ENCODE data around the gene C2. TPM values are rescaled to one million over a fixed set of nuclear protein-coding genes. Genes with fewer than 3 reads are reported as not detected.
A peak's percentile ranks its signal among the peaks of the same experiment; 100 is the strongest.

Gene C2
- total RNA-seq, 4 donors from 2014 or later = 2.7 to 4.9 (median 3.6) TPM

DNA sequence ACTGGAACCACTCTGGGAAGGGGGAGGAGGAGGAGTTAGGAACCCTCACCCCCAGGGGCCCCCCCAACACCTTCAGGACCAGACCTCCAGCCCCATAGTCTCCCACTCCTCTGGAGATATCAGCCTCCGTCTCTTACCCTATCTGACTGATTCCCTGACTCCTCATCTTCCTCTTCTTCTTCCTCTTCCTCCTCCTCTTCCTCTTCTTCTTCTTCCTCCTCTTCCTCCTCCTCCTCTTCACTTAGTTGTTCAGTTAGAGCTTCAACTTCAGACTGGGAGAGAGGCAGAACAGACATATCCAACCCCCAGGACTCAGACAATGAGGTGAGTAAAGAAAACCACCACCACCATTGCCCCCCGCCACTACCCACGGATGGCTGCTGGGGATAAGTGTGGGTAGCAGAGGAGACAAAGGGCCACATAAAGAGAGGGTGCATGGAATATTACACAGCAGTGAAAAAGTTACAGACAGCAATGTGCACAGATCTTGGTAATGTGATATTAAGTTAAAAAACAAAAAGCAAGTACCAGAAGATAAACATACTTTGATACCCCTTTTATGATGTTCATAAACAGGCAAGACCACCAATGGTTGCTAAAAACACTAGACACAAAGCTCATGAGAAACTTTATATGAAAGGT, 38.1 kb upstream of the C2 start:
- no peak for TF ChIP-seq POLR2A (IDR thresholded peaks at IDR 0.05)
- no peak for TF ChIP-seq CTCF (IDR thresholded peaks at IDR 0.05 in 4 of 5, conservative IDR thresholded peaks at IDR 0.05 in 1 of 5)
- intact Hi-C loops (cut with DNase I; ENCODE audit: low total_unique reads) = no loop called here
- H3K4me3 ChIP-seq = no peak overlapping the region
- in situ Hi-C loops (cut with MboI; ENCODE audit: low sequenced_read_pairs in 4 of 4) = no loop called here
- peaks cover 0 to 88% of the 10 kb centered on the region in 2 donors for H3K36me3 ChIP-seq
- H3K4me1 ChIP-seq = no peaks in the 10 kb centered on the region
- no peak overlapping the region for H3K27ac ChIP-seq
- no peaks in the 10 kb centered on the region for H3K9me3 ChIP-seq
- no peak for DNase-seq
- H3K27me3 ChIP-seq = no peaks in the 10 kb centered on the region
- ATAC-seq = no peak

DNA sequence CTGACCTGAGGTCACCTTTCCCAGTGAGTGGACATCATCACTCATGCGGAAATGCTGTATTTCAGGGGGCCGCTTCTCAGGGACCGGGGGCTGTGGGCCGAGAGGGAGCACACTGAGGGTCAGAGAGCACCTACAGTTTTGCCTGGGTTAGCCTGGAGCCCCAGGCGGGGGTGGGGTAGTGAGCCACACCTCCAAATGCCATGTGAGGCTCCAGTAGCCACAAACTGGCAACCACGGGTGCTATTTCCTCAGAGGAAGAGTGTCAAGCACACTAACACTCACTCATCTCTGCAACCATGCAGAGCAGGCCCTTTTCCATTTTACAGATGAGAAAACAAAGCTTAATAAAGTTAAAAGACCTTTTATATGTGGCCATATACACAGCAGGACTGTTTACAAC, 34.7 kb upstream of the C2 start:
- DNase-seq (no peak), ATAC-seq (no peak)
- Histone ChIP-seq H3K4me1 (peaks cover 5 to 6% of the 10 kb centered on the region in 2 donors), H3K27me3 (no peaks in the 10 kb centered on the region), H3K36me3 (peaks cover 0 to 69% of the 10 kb centered on the region in 2 donors), H3K27ac (no peak overlapping the region), H3K9me3 (no peaks in the 10 kb centered on the region), H3K4me3 (no peak overlapping the region)
- TF ChIP-seq CTCF (IDR thresholded peaks at IDR 0.05 in 4 of 5, conservative IDR thresholded peaks at IDR 0.05 in 1 of 5) (no peak), POLR2A (IDR thresholded peaks at IDR 0.05) (no peak)
- intact Hi-C loops (cut with DNase I; ENCODE audit: low total_unique reads) = loop anchor here (10.0 kb wide), 1 partner anchor 348 kb away; the partner anchor contains the start of genes ATP6V1G2, DDX39B and NFKBIL1
- in situ Hi-C loops (cut with MboI; ENCODE audit: low sequenced_read_pairs in 4 of 4) = loop anchor here in 1 of 4 donors (10.0 kb wide), 1 partner anchor 82 kb away; the partner anchor contains the start of gene DXO

GRCh38 chr6:31896493-31896855, 31.0 kb upstream of the C2 start:
- H3K4me3 ChIP-seq = peak overlapping the region; percentile 85 to 95 (median 90)
- intact Hi-C loops (cut with DNase I; ENCODE audit: low total_unique reads) = loop anchor here (2.0 to 10.0 kb wide), 3 partner anchors 62 to 352 kb away; partner anchors contain the start of genes ABHD16A, ATP6V1G2, DDX39B and NFKBIL1

GRCh38 chr6:31896856-31897611, 30.5 kb upstream of the C2 start:
- in situ Hi-C loops (cut with MboI; ENCODE audit: low sequenced_read_pairs in 4 of 4) (loop anchor here in 1 of 4 donors (10.0 kb wide), 1 partner anchor 78 kb away; the partner anchor contains the start of gene DXO), intact Hi-C loops (cut with DNase I; ENCODE audit: low total_unique reads) (loop anchor here (1.0 to 10.0 kb wide), 4 partner anchors 34 to 352 kb away; partner anchors contain the start of genes ABHD16A, ATP6V1G2, DDX39B and NFKBIL1)
- H3K27me3 ChIP-seq = no peaks in the 10 kb centered on the region
- H3K4me1 ChIP-seq = peaks cover 13 to 18% of the 10 kb centered on the region in 2 donors
- H3K36me3 ChIP-seq = peaks cover 0 to 29% of the 10 kb centered on the region in 2 donors
- TF ChIP-seq POLR2A (IDR thresholded peaks at IDR 0.05) (no peak), CTCF (IDR thresholded peaks at IDR 0.05 in 4 of 5, conservative IDR thresholded peaks at IDR 0.05 in 1 of 5) (no peak)
- peak overlapping the region; percentile 71 to 95 (median 92) for H3K27ac ChIP-seq
- DNase-seq = no peak
- ATAC-seq = no peak
- H3K4me3 ChIP-seq = peak overlapping the region; percentile 85 to 95 (median 90)
- no peaks in the 10 kb centered on the region for H3K9me3 ChIP-seq

More at GRCh38 chr6:31896493-31896855, 31.0 kb upstream of the C2 start:
- TF ChIP-seq POLR2A (IDR thresholded peaks at IDR 0.05) (no peak), CTCF (IDR thresholded peaks at IDR 0.05 in 4 of 5, conservative IDR thresholded peaks at IDR 0.05 in 1 of 5) (no peak)
- in situ Hi-C loops (cut with MboI; ENCODE audit: low sequenced_read_pairs in 4 of 4) = loop anchor here in 1 of 4 donors (10.0 kb wide), 1 partner anchor 78 kb away; the partner anchor contains the start of gene DXO
- DNase-seq (no peak), ATAC-seq (no peak)
- peaks cover 13 to 18% of the 10 kb centered on the region in 2 donors for H3K4me1 ChIP-seq
- peaks cover 0 to 35% of the 10 kb centered on the region in 2 donors for H3K36me3 ChIP-seq
- no peaks in the 10 kb centered on the region for H3K27me3 ChIP-seq
- no peaks in the 10 kb centered on the region for H3K9me3 ChIP-seq
- peak overlapping the region; percentile 71 to 95 (median 92) for H3K27ac ChIP-seq

Measured in gastrocnemius medialis (tissue), 4 donors.